Endothelial cell of umbilical vein (primary cell): Measurements from ENCODE around the gene ZNF438. TPM values are rescaled to one million over a fixed set of nuclear protein-coding genes. Genes with fewer than 3 reads are reported as not detected.

Experiments used
- BruUV-seq: library from RNA; stranded (reverse); fragments of 400-500 nt; replicated peaks from 2 replicates; lab custom pipeline; 2021; lab: Mats Ljungman, UMichigan
- CTCF ChIA-PET: fragments of 300-600, 350-600 bp; sonication (Branson Sonifier 250); formaldehyde crosslinking; loops from one replicate; lab custom pipeline; 2021; ENCODE audit warnings: antibody characterized with exemption, inconsistent platforms; lab: Charles Lee
- POLR2A ChIA-PET: fragments of 300-600, 350-600 bp; sonication (Branson Sonifier 250); formaldehyde crosslinking; loops from one replicate; lab custom pipeline; 2021; ENCODE audit warnings: antibody characterized with exemption, inconsistent platforms; lab: Charles Lee
- DNase-seq: peaks from one replicate; pipeline ENCODE4 v3.0.0-alpha.2; 2011; ENCODE audit warnings: low read depth, low spot score
- FAIRE-seq: peaks from 2 replicates; lab custom pipeline; 2011; peaks lifted over from hg19 to GRCh38; lab: Jason Lieb, UNC
- H2AFZ ChIP-seq: 2 replicates; pipeline ENCODE4 v1.6.0; 2012; ENCODE audit warnings: low read depth, low read length, control low read depth, inconsistent platforms
- H3K27ac ChIP-seq: 2 replicates; pipeline ENCODE4 v1.5.1; 2011; ENCODE audit warnings: low read depth, mild to moderate bottlenecking, control low read depth, low read length, moderate library complexity; ENCODE audit not compliant: insufficient read depth
- H3K27me3 ChIP-seq, 2 experiments: 2 replicates each; pipeline versions ENCODE4 v1.6.0 to v1.6.1; 2011; ENCODE audit warnings: low read length in 2 of 2, mixed read lengths in 1 of 2; ENCODE audit not compliant: control insufficient read depth in 2 of 2, insufficient read depth in 2 of 2
- H3K36me3 ChIP-seq, 2 experiments: 2 replicates in 1 of 2; 3 replicates in 1 of 2; pipeline ENCODE4 v1.5.1; 2011; ENCODE audit warnings: low read length in 2 of 2, mild to moderate bottlenecking in 1 of 2, moderate library complexity in 1 of 2; ENCODE audit not compliant: control insufficient read depth in 2 of 2, insufficient read depth in 2 of 2; ENCODE audit errors: extremely low read depth in 1 of 2
- H3K4me1 ChIP-seq: 3 replicates; pipeline ENCODE4 v1.5.1; 2011; ENCODE audit warnings: mild to moderate bottlenecking, low read length; ENCODE audit not compliant: control insufficient read depth, insufficient read depth; ENCODE audit errors: extremely low read depth
- H3K4me2 ChIP-seq: 2 replicates; pipeline ENCODE4 v1.6.1; 2011; ENCODE audit warnings: low read length, control low read depth, mixed read lengths; ENCODE audit not compliant: insufficient read depth
- H3K4me3 ChIP-seq, 3 experiments: fragments of 200-600 bp in 1 of 3; sonication (generic), shearing (Covaris generic) in 1 of 3; replicated peaks in 1 of 3; 2 replicates each; pipeline ENCODE4 v1.5.1; 2011 to 2016; ENCODE audit warnings: control low read depth in 3 of 3, low read length in 3 of 3, mild to moderate bottlenecking in 2 of 3, inconsistent platforms in 1 of 3, low read depth in 1 of 3, moderate library complexity in 1 of 3; ENCODE audit not compliant: insufficient read depth in 1 of 3
- H3K79me2 ChIP-seq: 2 replicates; pipeline ENCODE4 v1.6.0; 2012; ENCODE audit warnings: low read length, inconsistent platforms; ENCODE audit not compliant: control insufficient read depth, insufficient read depth
- H3K9ac ChIP-seq: replicated peaks from 2 replicates; pipeline ENCODE3; 2011; ENCODE audit warnings: low read length, control low read depth; ENCODE audit not compliant: insufficient read depth; ENCODE audit errors: extremely low read depth
- H3K9me1 ChIP-seq: replicated peaks from 3 replicates; pipeline ENCODE4 v1.6.0; 2011; ENCODE audit warnings: mild to moderate bottlenecking, low read length; ENCODE audit not compliant: control insufficient read depth, insufficient read depth; ENCODE audit errors: extremely low read depth
- H3K9me3 ChIP-seq: replicated peaks from 2 replicates; pipeline ENCODE4 v1.5.1; 2012; ENCODE audit warnings: low read length, inconsistent platforms; ENCODE audit not compliant: control insufficient read depth, insufficient read depth
- H4K20me1 ChIP-seq: replicated peaks from 2 replicates; pipeline ENCODE3; 2011; ENCODE audit warnings: mild to moderate bottlenecking, low read length; ENCODE audit not compliant: control insufficient read depth, insufficient read depth; ENCODE audit errors: extremely low read depth
- EZH2 ChIP-seq: IDR thresholded peaks from 2 replicates; pipeline ENCODE4 v1.6.1; 2012; ENCODE audit warnings: borderline replicate concordance, low read depth, mild to moderate bottlenecking, moderate library complexity, low read length, inconsistent platforms; ENCODE audit not compliant: severe bottlenecking
- FOS ChIP-seq: IDR thresholded peaks from 2 replicates; pipeline ENCODE4 v1.6.1; 2011; ENCODE audit warnings: mild to moderate bottlenecking, low read length, moderate library complexity, borderline replicate concordance; ENCODE audit not compliant: insufficient read depth
- GATA2 ChIP-seq: IDR thresholded peaks from 2 replicates; pipeline ENCODE4 v1.7.0; 2011; ENCODE audit warnings: low read depth, mild to moderate bottlenecking, moderate library complexity, mixed read lengths, low read length; ENCODE audit not compliant: insufficient read length, insufficient read depth
- MYC ChIP-seq: IDR thresholded peaks from one replicate; pipeline ENCODE4 v1.6.1; 2011; ENCODE audit warnings: mild to moderate bottlenecking, low read depth, low read length
- POLR2AphosphoS5 ChIP-seq: IDR thresholded peaks from 2 replicates; pipeline ENCODE4 v1.6.1; 2012; ENCODE audit warnings: low read depth, mild to moderate bottlenecking, control low read depth, low read length, moderate library complexity; ENCODE audit not compliant: insufficient read depth
- dilution Hi-C: fragments of 300-500 bp; cut with MboI; formaldehyde crosslinking; loops from one replicate; pipeline ENCODE4 v1.15.0; 2019; ENCODE audit warnings: low sequenced_read_pairs; ENCODE audit not compliant: extremely low pct_ligation_motif_present
- intact Hi-C: fragments of 100-400 bp; cut with micrococcal nuclease; formaldehyde crosslinking; loops from one replicate; pipeline ENCODE4 v1.10.0; 2022
- polyA plus RNA-seq, 4 experiments: library from polyadenylated mRNA; depleted of rRNA in 3 of 4; stranded (reverse) in 3 of 4; unstranded in 1 of 4; fragments of >200 nt; gene quantifications; 2 replicates each; pipeline versions ENCODE4 v1.2.1 to v1.2.3, GENCODE V29; 2011 to 2012; ENCODE audit warnings: missing spikeins in 1 of 4
- total RNA-seq: library from RNA; stranded (reverse); gene quantifications from 2 replicates; pipeline ENCODE4 v1.2.3, GENCODE V29; 2021
- TF ChIP-seq, protein P1 (sequence below), 2 donors: IDR thresholded peaks; 1 replicate in 1 of 2; 2 replicates in 1 of 2; pipeline ENCODE4 v1.5.1; 2011; ENCODE audit warnings: low read length in 2 of 2, mild to moderate bottlenecking in 2 of 2, moderate library complexity in 2 of 2, control low read depth in 1 of 2, inconsistent platforms in 1 of 2, low read depth in 1 of 2; ENCODE audit not compliant: insufficient read depth in 1 of 2; ENCODE audit errors: extremely low read depth in 1 of 2

The ZNF438 gene
- total and polyA plus RNA-seq, 2 donors (not counting 3 experiments of a cell fraction or from before 2014, with no cell fraction given), result 7.2 to 15.1 TPM

DNA sequence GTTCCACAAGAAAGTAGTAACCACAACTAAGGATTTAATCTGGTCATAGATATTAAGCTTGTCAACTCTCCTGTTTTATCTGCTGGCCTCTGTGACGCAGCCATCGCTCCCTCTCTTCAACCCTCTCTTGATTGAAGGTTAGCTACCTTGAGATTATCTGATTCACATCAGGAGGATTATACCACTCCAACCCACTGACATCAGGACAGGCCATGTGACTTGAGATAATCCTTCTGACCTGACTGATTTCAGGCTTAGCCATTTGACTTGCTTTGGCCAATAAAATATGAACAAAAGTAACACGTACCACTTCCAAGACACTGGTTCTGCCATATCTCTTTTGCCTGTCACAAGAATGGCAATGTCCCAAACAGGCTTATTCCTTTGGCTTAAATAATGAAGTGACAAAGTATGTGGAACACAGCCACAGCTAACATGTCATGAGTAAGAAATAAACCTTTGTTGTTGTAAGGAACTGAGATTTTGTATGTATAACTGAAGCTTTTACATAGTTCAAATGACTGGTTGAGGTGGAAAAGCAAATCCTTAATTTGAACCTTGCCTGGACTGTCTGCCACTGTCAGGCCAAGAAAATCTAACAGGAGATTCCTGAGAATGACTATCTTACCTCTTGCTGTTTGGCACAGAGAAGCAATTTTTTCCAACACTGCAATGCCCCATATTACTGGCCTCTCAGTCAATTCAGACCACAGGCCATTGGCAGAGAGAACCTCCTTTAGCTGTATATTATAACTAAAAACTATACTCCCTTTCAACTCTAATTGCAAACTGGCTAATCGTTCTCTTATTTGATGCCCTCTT lies 13.9 kb downstream of the ZNF438 start:
- FAIRE-seq (no peak), DNase-seq (no peak)
- Histone ChIP-seq H3K27ac (no peak overlapping the region), H3K4me1 (peaks cover 12% of the 10 kb centered on the region), H3K36me3 (no peaks in the 10 kb centered on the region), H3K79me2 (no peaks in the 10 kb centered on the region), H4K20me1 (no peaks in the 10 kb centered on the region), H3K9ac (no peak overlapping the region), H3K9me3 (no peaks in the 10 kb centered on the region), H2AFZ (no peak overlapping the region), H3K9me1 (no peaks in the 10 kb centered on the region), H3K27me3 (no peaks in the 10 kb centered on the region), H3K4me3 (no peak overlapping the region), H3K4me2 (no peak overlapping the region)
- POLR2A ChIA-PET, result no interaction called here
- intact Hi-C loops, result no loop called here
- CTCF ChIA-PET, result interaction anchor here (1.2 kb wide), 1 partner anchor 14 kb away, joined by 3 read pairs; the partner anchor contains the start of gene ZNF438
- BruUV-seq, result no TSS peak
- dilution Hi-C loops, result no loop called here
- no peak for TF ChIP-seq MYC

DNA sequence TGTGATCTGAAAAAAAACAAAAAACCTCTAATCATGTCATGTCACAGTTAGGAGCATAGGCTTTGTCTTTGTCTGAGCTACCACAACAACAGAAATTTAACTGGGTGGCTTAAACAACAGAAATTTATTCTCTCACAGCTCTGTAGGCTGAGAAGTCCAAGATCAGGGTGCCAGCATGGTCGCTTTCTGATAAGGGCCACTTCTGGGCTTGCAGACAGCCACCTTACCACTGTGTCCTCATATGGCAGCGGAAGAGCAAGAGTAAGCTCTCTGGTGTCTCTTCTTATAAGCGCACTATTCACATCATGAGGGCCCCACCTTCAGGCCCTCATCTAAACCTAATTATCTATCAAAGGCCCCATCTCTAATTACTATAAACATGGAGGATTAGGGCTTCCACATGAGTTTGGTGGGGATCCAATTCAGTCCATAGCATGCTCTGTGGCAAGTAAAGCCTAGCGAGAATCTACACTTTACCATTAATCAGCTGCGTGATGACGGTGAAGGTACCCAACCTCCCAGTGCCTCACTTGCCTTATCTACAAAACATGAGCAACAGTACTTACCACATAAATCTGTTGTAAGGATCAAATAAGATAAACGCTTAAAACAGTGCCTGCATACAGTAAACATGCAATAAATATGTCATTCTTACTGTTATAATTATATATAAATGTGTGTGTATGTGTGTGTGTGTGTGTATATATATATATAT lies 17.3 kb downstream of the ZNF438 start:
- Histone ChIP-seq H3K9me3 (no peaks in the 10 kb centered on the region), H3K79me2 (no peaks in the 10 kb centered on the region), H3K9me1 (no peaks in the 10 kb centered on the region), H3K27me3 (no peaks in the 10 kb centered on the region), H3K9ac (no peak overlapping the region), H3K27ac (peak overlapping the region; percentile 73), H3K4me3 (no peak overlapping the region), H3K36me3 (no peaks in the 10 kb centered on the region), H3K4me1 (peaks cover 40% of the 10 kb centered on the region), H3K4me2 (no peak overlapping the region), H2AFZ (no peak overlapping the region), H4K20me1 (no peaks in the 10 kb centered on the region)
- no peak for FAIRE-seq
- intact Hi-C loops, result no loop called here
- dilution Hi-C loops, result no loop called here
- TF ChIP-seq, protein P1, sequence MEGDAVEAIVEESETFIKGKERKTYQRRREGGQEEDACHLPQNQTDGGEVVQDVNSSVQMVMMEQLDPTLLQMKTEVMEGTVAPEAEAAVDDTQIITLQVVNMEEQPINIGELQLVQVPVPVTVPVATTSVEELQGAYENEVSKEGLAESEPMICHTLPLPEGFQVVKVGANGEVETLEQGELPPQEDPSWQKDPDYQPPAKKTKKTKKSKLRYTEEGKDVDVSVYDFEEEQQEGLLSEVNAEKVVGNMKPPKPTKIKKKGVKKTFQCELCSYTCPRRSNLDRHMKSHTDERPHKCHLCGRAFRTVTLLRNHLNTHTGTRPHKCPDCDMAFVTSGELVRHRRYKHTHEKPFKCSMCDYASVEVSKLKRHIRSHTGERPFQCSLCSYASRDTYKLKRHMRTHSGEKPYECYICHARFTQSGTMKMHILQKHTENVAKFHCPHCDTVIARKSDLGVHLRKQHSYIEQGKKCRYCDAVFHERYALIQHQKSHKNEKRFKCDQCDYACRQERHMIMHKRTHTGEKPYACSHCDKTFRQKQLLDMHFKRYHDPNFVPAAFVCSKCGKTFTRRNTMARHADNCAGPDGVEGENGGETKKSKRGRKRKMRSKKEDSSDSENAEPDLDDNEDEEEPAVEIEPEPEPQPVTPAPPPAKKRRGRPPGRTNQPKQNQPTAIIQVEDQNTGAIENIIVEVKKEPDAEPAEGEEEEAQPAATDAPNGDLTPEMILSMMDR (IDR thresholded peaks at IDR 0.05; ENCODE audit: extremely low read depth in 1 of 2, insufficient read depth in 1 of 2, low read depth in 1 of 2, low read length in 2 of 2), result no peak
- no peak for TF ChIP-seq POLR2AphosphoS5
- TF ChIP-seq FOS, result no peak
- no peak for TF ChIP-seq GATA2
- TF ChIP-seq EZH2, result no peak
- POLR2A ChIA-PET, result no interaction called here
- DNase-seq, result no peak
- no TSS peak for BruUV-seq
- CTCF ChIA-PET, result interaction anchor here (0.8 kb wide), 1 partner anchor 26 kb away, joined by 3 read pairs; no protein-coding TSS in a partner anchor
